Lower lobe of right lung (tissue), 2 donors: ENCODE measurements around the gene ZCCHC3. TPM values are rescaled to one million over a fixed set of nuclear protein-coding genes. Genes with fewer than 3 reads are reported as not detected.

Experiments used
- ATAC-seq, 2 donors: fragments of 200-7000 bp; cut with Tn5 transposase; one replicate each; pipeline ENCODE4 v1.9.1; 2020 to 2022; ENCODE audit warnings: mild to moderate bottlenecking in 2 of 2, moderate library complexity in 2 of 2
- DNase-seq: peaks from one replicate; pipeline ENCODE4 v3.0.0-alpha.2; 2020
- H3K27ac ChIP-seq: fragments of 200-600 bp; one replicate; pipeline ENCODE4 v1.8.0; 2022
- H3K27me3 ChIP-seq: fragments of 200-600 bp; one replicate; pipeline ENCODE4 v1.8.0; 2022; ENCODE audit warnings: low read depth
- H3K36me3 ChIP-seq: fragments of 200-600 bp; one replicate; pipeline ENCODE4 v1.8.0; 2022; ENCODE audit warnings: mild to moderate bottlenecking
- H3K4me1 ChIP-seq: fragments of 200-600 bp; one replicate; pipeline ENCODE4 v1.8.0; 2022
- H3K4me3 ChIP-seq: fragments of 200-600 bp; one replicate; pipeline ENCODE4 v1.8.0; 2022; ENCODE audit warnings: mild to moderate bottlenecking
- H3K9me3 ChIP-seq: fragments of 200-600 bp; one replicate; pipeline ENCODE4 v1.8.0; 2022
- intact Hi-C: fragments of 100-400 bp; cut with DNase I; formaldehyde crosslinking; loops from one replicate; pipeline ENCODE4 v1.11.0; 2022
- total RNA-seq: library from RNA; stranded (reverse); fragmentation: NEBNext Ultra II Directional; extraction: Animal tissue kit (Norgen Biotek cat#: 25700); gene quantifications from one replicate; pipeline ENCODE4 v1.2.1, GENCODE V29; 2021
- TF ChIP-seq, protein P1 (sequence below): fragments of 200-600 bp; IDR thresholded peaks from one replicate; pipeline ENCODE4 v1.8.0; 2022; ENCODE audit warnings: antibody characterized with exemption, mild to moderate bottlenecking
- donor health status: DM: no; HTN: yes; CAD: no; lungs with severe emphysema.

ZCCHC3 gene
- total RNA-seq, 1 donor from 2014 or later, result 15.6 TPM

DNA sequence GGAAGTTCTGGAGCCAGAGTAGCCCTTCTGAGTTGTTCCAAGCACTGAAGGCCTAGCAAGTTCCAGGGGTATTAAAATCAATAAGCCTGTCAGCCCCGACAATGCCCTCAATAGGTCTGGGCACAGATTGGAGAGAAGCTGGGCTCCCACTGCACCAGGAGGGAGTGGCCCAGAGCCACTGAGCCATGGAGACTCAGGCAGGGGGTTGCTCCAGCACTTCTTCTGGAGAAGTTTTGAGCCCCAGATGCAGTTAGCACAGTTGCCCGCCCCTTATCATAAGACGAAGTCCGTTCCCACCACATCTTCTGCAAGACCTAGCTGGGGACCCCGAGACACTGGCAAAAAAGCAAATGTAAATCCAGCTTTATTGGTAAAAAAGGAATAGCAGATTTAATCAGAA lies 26.9 kb upstream of the ZCCHC3 start:
- no peaks in the 10 kb centered on the region for H3K27me3 ChIP-seq
- no peak for DNase-seq
- H3K9me3 ChIP-seq, result no peaks in the 10 kb centered on the region
- no peaks in the 10 kb centered on the region for H3K36me3 ChIP-seq
- TF ChIP-seq, protein P1, sequence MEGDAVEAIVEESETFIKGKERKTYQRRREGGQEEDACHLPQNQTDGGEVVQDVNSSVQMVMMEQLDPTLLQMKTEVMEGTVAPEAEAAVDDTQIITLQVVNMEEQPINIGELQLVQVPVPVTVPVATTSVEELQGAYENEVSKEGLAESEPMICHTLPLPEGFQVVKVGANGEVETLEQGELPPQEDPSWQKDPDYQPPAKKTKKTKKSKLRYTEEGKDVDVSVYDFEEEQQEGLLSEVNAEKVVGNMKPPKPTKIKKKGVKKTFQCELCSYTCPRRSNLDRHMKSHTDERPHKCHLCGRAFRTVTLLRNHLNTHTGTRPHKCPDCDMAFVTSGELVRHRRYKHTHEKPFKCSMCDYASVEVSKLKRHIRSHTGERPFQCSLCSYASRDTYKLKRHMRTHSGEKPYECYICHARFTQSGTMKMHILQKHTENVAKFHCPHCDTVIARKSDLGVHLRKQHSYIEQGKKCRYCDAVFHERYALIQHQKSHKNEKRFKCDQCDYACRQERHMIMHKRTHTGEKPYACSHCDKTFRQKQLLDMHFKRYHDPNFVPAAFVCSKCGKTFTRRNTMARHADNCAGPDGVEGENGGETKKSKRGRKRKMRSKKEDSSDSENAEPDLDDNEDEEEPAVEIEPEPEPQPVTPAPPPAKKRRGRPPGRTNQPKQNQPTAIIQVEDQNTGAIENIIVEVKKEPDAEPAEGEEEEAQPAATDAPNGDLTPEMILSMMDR, result no peak
- H3K27ac ChIP-seq, result no peak overlapping the region
- intact Hi-C loops, result no loop called here
- peaks cover 4% of the 10 kb centered on the region for H3K4me1 ChIP-seq
- ATAC-seq, result no peak
- H3K4me3 ChIP-seq, result no peak overlapping the region

DNA sequence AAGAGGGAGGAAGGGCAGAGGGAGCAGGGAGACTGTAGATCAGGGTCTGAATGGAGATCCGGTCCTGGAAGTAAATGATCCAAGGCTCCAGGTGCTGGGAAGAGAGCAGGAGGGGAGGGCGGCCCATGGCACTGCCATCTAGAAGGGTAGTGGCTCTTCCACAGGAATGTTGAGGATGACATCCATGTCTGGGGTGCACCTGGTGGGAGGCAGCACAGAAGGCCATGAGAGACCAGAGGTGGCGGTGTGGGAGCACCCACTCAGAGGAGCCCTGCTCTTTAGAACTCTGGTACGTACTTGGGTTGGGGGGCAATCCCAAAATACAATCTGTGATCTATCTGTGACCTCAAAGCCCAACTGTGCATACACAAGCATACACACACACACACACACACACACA lies 26.3 kb upstream of the ZCCHC3 start:
- H3K4me3 ChIP-seq, result no peak overlapping the region
- peaks cover 4% of the 10 kb centered on the region for H3K4me1 ChIP-seq
- DNase-seq (no peak), ATAC-seq (no peak)
- H3K27me3 ChIP-seq, result no peaks in the 10 kb centered on the region
- H3K36me3 ChIP-seq, result peaks cover 5% of the 10 kb centered on the region
- TF ChIP-seq, protein P1, result no peak
- H3K27ac ChIP-seq, result no peak overlapping the region
- intact Hi-C loops, result no loop called here
- H3K9me3 ChIP-seq, result no peaks in the 10 kb centered on the region

GRCh38 chr20:271528-271927 lies 25.8 kb upstream of the ZCCHC3 start:
- no peak for ATAC-seq
- DNase-seq, result no peak
- no peaks in the 10 kb centered on the region for H3K9me3 ChIP-seq
- no peak overlapping the region for H3K4me3 ChIP-seq
- H3K27me3 ChIP-seq, result no peaks in the 10 kb centered on the region
- intact Hi-C loops, result no loop called here
- H3K36me3 ChIP-seq, result peaks cover 10% of the 10 kb centered on the region
- H3K27ac ChIP-seq, result no peak overlapping the region
- H3K4me1 ChIP-seq, result peaks cover 2% of the 10 kb centered on the region
- TF ChIP-seq, protein P1, result no peak

GRCh38 chr20:272718-273117 lies 24.7 kb upstream of the ZCCHC3 start:
- no peak overlapping the region for H3K27ac ChIP-seq
- no peaks in the 10 kb centered on the region for H3K4me1 ChIP-seq
- DNase-seq, result no peak
- no peak for ATAC-seq
- H3K36me3 ChIP-seq, result peaks cover 22% of the 10 kb centered on the region
- intact Hi-C loops, result no loop called here
- H3K9me3 ChIP-seq, result no peaks in the 10 kb centered on the region
- H3K4me3 ChIP-seq, result no peak overlapping the region
- TF ChIP-seq, protein P1, result no peak
- no peaks in the 10 kb centered on the region for H3K27me3 ChIP-seq

- TF ChIP-seq, protein P1, result no peak
- Histone ChIP-seq H3K27me3 (no peaks in the 10 kb centered on the region), H3K36me3 (peaks cover 30% of the 10 kb centered on the region), H3K4me1 (no peaks in the 10 kb centered on the region), H3K27ac (no peak overlapping the region), H3K4me3 (no peak overlapping the region), H3K9me3 (no peaks in the 10 kb centered on the region)
- intact Hi-C loops, result no loop called here
- DNase-seq, result no peak
- no peak for ATAC-seq
Observed at GRCh38 chr20:273884-274283, 23.5 kb upstream of the ZCCHC3 start.

GRCh38 chr20:275791-276190 lies 21.6 kb upstream of the ZCCHC3 start:
- TF ChIP-seq, protein P1, result no peak
- Histone ChIP-seq H3K4me3 (no peak overlapping the region), H3K4me1 (no peaks in the 10 kb centered on the region), H3K27me3 (no peaks in the 10 kb centered on the region), H3K27ac (no peak overlapping the region), H3K9me3 (no peaks in the 10 kb centered on the region), H3K36me3 (peaks cover 30% of the 10 kb centered on the region)
- DNase-seq, result no peak
- intact Hi-C loops, result no loop called here
- no peak for ATAC-seq
